HG03108 (cell line): ENCODE measurements around the gene TM9SF1.

Source experiments
- ATAC-seq: cut with Tn5 transposase; IDR thresholded peaks from one replicate; pipeline ENCODE4 v1.9.1; 2021; ENCODE audit warnings: moderate library complexity; ENCODE audit not compliant: unreplicated experiment

The TM9SF1 gene

DNA sequence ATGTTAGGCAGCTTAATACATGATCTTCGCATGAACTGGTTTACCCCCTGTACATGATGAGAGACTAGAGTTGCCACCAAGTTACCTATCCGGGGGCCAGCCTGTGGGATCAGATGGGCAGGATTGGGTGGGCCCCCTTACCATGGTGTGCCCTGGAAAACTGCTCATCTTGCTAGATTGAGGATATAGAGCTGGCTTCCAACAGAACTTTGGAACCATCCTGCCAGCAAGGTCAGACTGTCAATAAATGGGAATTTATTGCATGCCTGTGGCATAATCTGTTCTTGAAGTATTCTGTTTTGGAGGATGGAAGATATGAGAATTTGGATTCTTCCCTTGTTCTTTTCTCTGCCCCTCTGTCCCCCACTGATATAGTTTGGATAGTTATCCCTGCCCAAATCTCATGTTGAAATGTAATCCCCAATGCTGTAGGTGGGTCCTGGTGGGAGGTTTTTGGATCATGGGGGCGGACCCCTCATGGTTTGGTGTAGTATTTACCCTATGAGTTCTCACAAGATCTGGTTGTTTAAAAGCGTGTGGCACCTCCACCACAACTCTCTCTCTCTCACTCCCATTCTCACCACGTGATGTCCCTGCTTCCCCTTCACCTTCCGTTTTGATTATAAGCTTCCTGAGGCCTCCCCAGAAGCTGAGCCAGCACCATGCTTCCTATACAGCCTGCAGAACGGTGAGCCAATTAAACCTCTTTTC lies 3.7 kb upstream of the TM9SF1 start:
- ATAC-seq = no peak

GRCh38 chr14:24197056-24197450 lies 1.8 kb upstream of the TM9SF1 start:
- ATAC-seq = no peak

DNA sequence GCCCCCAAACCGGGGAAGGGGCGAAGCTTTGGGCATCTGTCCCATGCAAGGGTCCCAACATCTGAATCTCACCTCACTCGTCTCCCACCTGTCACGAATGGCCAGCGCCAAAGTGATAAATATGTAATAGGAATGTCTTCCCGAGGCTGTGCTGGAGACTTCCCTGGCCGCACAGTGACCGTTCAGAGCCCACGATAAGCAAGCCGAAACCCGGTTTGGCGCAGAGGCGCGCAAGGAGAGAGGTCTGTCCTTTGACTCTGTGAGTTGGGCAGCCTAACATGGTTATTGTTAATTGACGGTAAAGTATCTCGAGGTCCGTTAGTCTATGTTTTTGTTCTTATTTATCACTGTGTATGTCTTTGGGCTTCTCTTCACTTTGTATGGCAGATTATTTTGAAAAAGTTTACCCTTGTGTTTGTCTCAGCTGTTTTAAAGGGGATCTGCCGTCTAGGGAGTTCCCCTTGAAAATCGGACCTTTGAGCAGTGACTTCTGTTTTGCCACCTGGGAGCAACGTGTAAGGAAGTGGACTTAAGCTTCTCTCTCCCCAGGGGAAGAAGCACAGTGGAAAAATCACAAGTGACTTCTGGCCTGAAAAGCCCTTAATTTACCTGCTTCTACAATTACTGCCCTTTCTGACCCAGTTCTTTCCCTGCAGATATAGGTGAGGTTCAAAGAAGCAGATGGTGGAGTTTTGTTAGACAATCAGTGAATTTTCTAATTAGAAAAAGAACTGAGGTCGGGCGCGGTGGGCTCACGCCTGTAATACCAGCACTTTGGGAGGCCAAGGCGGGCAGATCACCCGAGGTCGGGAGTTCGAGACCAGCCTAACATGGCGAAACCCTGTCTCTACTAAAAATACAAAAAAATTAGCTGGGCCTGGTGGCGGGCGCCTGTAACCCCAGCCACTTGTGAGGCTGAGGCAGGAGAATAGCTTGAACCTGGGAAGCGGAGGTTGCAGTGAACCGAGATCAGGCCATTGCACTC lies 1.1 kb upstream of the TM9SF1 start:
- peak; percentile 27 for ATAC-seq

GRCh38 chr14:24194873-24195185 lies 412 bp downstream of the TM9SF1 start:
- no peak for ATAC-seq

- ATAC-seq = no peak
These were observed 912 bp downstream of the TM9SF1 start for GRCh38 chr14:24194186-24194872.

DNA sequence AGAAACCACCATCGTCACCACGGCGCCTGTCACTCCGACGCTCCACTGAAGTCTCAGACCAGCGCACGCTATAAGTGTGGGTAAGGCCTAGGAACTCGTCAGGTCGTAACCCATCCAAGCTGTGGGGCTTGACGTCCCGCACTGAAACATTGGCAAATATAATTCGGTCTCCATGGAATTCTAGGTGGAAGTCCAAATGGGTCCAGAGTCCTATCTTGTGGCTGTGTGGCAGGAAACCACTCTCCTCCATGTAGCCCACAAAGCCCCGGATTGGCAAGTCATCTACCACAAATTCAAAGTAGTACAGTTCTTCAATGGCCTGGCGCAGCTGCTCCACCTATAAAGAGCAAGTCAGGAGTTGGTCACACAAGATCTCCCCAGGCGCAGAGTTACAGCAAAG lies 2.3 kb downstream of the TM9SF1 start:
- no peak for ATAC-seq

DNA sequence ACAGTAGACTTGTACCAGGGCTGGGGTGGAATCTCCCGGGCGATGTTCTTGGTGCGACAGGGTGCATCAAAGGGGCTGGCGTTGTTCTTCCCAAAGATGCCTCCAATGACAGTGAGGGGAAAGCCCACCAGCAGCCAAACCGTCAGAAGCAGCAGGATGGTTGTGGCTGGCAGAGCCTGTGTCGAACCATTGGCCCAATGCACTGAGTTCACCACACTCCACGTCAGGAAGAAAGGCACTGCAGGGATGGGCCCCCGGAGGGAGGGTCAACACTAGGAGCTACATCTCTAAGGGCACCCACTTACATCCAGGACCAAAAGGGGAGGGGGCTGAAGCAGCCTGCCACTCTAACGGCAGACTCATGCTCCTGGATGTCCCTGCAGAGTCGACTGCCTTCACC lies 4.8 kb downstream of the TM9SF1 start:
- no peak for ATAC-seq

DNA sequence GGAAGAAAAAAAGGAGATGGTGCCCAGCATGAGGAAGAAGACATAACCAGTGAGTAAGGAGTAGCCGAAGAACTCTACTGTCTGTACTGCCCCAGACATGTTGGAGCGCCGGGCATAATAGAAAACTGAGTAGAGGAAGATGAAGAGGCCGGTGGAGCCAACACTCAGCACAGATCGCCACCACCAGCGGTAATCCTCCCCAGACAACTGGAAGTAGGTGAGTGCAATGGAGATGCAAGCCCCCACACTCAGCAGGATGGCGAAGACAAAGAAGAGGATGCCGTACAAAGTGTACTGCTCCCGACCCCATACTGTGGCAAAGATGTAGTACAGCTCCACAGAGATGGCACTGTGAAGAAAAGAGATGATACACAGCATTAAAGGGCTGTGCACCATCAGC lies 5.8 kb downstream of the TM9SF1 start:
- no peak for ATAC-seq

DNA sequence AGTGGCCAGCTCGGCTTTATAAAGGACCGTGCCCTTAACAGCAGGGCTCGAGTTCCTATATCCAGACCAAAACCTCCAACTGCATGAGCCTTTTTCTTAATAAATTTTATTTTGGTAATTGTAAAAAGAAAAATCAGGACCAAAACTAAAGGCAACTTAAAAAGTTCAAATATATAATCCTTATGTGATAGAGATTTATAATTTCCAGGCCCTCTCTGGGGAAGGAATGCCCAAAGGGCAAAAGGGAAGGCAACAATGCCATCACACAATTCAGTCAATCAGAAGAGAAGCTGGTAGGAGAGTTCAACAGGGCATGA lies 6.2 kb downstream of the TM9SF1 start:
- no peak for ATAC-seq

GRCh38 chr14:24188251-24189058 lies 6.8 kb downstream of the TM9SF1 start, which contains the start of gene IPO4:
IPO4 (minus strand) TSS chr14:24188816; CDS start chr14:24188787, 29 bp downstream.
- ATAC-seq = peak; percentile 84

DNA sequence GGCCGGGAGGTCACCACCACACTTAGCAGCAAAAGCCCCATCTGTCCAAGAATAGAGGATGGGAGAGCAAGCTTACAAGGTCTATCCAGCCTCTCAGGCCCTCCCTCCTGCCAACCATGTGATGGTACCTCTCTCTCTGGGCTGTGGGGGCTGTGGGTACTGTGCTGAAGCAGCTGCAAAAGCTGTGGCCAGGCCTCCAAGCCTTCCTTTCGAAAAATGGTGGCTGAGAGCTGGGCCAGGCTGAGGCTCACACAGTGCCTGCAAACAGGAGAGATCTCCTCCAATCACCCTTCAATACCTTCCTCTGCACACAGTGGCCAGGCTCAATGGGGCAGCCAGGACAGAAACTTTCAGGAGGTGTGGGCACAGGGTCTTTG lies 7.7 kb downstream of the TM9SF1 start:
- no peak for ATAC-seq

DNA sequence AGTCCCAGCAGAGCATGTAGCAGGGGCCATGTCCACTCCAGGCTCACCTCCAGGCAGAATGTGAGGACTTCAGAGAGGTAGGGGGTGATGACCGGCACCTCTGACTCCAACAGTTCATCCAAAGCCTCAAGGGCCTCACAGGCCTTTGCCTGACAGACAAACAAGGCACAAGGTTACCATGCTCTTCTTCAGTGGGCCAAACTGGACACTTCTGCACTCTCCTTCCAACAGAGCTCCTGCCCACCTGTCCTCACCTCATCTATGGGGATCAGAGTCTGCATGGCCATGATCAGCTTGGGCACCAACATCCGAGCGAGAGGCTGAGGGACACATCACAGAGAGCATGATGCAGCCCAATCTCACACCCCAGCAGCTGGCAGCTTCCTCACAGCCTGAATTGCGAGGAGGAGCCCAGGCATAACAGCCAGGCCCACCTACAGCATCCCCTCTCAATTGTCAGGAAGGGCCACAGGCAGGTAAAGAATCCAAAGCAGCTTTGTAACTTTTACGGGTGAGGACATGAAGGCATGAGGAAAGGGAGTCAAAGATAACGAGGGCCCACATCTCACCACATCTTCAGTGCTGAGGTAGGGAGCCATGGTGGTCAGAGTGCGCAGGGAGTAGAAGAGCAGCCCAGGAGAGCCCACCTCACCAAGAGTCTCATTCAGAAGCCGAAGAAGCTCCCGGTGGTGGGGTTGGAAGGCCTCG lies 8.3 kb downstream of the TM9SF1 start:
- no peak for ATAC-seq

GRCh38 chr14:24185741-24186140 lies 9.5 kb downstream of the TM9SF1 start:
- ATAC-seq = no peak

DNA sequence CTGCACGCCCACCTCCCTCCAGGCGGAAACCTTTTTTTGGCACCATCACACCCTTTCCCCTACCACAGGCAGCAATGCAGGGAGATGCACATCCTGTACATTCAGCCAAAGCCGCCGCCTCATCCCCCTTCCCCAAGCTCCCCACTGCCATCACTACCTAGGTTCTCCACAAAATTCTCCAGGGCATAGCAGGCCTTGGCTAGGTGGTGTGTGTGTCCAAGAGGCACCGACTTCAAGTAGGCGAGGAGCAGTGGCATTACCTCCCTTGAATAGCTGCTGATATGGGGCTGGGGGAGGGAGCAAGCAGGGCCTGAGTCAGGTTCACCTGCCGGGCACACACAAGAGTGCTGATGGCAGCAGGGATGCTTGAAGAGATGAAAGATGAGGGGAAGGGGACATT lies 10.2 kb downstream of the TM9SF1 start:
- ATAC-seq = no peak

DNA sequence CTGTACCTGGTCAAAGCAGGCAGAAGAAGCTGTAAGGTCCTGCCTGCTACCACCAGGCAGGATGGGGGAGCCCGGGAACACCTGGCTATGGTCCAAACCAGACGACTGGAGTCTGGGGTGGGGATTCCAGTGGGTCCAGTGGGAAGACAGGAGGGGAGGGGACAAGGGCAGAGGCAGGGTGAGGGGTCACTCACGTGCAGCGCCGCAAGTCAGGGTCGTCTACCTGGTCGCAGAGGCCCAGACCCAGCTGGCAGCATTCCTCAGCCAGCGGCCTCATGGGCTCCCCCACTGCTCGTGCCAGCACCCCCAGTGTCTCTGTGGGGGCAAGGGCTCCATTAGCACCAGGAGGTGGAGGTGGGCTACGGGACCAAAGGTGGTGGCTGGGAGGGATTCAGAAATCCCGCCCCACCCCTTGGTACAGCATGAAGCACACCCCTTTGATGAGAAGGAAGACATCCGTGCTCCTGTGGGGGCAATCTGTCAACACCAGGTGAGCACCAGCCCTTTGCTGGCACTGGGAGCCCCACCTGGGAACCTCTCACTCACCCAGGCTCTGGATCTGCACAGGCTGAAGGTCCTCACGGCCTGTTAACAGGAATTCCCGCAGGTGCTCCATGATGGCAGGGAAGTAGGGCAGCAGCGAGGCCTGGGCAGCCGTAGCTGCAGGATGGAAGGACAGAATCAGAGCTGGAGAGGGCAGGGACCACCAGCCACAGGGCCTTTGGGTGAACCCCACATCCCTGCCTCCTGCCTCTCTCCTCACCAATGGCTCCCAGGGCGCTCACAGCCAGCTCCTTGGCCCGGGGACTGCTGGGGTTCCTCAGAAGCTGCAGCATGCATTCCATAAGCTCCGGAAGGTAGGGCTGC lies 10.9 kb downstream of the TM9SF1 start:
- ATAC-seq = no peak

DNA sequence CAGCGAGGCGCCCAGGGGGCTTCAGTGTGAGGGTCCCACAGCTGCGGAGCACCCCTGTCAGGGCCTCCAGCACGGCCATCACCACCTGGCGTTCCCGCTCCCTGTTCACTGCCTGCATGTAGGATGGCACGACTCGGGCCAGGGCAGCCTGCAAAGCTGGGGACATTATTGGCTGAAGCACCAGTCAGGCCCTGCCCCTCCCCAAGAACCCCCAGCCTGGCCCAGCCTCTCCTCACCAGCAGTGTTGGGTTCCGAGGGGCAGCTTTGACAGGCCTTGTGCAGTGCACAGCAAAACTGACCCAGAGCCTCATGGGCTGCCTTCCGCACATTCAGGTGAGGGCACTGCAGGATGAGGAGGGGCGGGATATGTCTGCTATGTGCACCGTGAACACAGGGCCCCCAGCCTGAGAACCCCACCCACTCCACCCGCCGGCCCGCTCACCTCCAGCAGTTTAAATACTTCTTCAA lies 12.2 kb downstream of the TM9SF1 start:
- no peak for ATAC-seq

DNA sequence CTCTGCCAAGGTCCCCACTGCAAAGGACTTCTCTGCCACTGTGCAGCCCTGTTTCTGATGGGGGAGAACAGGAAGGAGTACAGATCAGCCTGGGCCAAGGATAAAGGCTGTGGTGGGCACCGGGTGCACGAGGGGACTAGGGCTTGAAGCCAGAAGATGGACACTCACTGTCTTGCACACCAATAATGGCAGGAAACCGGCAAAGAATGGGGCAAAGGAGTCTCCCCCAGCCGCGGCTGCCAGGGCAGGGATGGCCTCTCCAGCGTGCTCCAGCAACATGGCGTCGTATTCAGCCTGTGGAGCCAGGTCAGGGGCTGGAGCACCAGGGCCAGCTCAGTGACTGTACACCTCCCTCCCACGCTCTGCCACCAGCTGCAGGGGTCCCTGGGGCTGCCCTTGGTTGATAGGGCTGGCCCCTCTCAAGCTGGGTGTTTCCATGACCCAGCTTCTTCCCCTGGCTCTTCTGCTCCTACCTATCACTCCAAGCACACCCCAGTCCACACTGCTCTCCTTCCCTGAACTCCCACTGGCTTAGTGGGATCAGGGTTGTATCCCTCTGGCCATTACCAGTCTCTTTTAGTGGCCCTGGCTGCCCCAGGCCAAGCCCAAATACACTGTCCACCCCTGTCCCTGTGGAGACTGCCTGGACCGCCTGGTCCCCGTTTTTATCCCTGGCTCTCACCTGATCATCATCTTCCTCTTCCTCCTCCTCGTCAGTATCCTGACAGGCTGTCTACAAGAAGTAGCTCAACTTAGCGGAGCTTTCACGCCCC lies 12.9 kb downstream of the TM9SF1 start:
- no peak for ATAC-seq

DNA sequence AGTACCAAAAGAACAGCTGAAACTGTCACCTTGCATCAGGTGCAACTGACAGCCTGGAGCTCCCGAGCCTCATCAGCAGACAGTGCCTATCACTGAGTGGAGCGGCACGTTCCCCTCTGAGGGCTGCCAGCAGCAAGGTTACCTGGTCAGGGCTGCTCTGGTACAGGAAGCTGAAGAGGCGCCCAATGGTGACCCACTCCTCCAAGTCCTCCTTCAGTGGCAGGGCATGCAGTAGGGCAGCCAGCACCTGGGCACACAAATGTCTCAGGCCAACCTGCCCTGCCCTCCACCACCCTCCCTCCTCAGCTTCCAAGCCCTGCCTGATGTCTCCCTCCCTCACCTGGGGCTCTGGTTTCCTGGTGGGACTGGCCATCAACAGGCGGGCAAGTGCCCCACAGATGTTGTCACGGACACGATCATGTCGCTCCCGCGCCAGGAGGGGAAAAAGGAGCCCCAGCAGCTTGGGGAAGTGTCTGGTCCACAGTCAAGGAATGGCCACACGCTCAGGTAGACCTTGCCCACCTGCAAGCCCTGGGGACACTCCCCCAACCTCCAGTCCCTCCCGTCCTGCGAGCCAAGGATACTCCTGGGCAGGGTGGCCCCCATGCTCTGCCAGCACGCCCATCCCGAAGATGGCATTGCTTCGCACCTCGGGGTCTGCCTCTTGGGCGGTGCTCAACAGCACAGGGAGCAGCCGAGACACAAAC lies 13.7 kb downstream of the TM9SF1 start:
- no peak for ATAC-seq
